ENCODE measurements around the gene FOXO1.

The FOXO1 gene

GRCh38 chr13:40572961-40573360, 93.5 kb downstream of the FOXO1 start:
- no peak for DNase-seq

- no peak for DNase-seq
Measured at GRCh38 chr13:40571338-40571963, 95.0 kb downstream of the FOXO1 start.

- DNase-seq, result no peak
Measured at GRCh38 chr13:40570930-40571329, 95.5 kb downstream of the FOXO1 start.

- DNase-seq, result no peak
Measured at GRCh38 chr13:40569024-40569350, 97.5 kb downstream of the FOXO1 start.

- no peak for DNase-seq
Measured at GRCh38 chr13:40568246-40569023, 98.0 kb downstream of the FOXO1 start.

GRCh38 chr13:40566811-40567210, 99.6 kb downstream of the FOXO1 start:
- DNase-seq, result no peak

- DNase-seq, result no peak
Measured at GRCh38 chr13:40565282-40566148, 100.9 kb downstream of the FOXO1 start.

GRCh38 chr13:40564342-40565001, 102.0 kb downstream of the FOXO1 start:
- DNase-seq, result no peak

- no peak for DNase-seq
Measured at GRCh38 chr13:40563350-40564125, 102.9 kb downstream of the FOXO1 start.

GRCh38 chr13:40562975-40563349, 103.5 kb downstream of the FOXO1 start:
- DNase-seq, result no peak

- no peak for DNase-seq
Measured at GRCh38 chr13:40559915-40560314, 106.5 kb downstream of the FOXO1 start.

- DNase-seq, result no peak
Measured at GRCh38 chr13:40558656-40559055, 107.8 kb downstream of the FOXO1 start.

- DNase-seq, result no peak
Measured at GRCh38 chr13:40556453-40556852, 110.0 kb downstream of the FOXO1 start.

- DNase-seq, result no peak
Measured at GRCh38 chr13:40553356-40553755, 113.1 kb downstream of the FOXO1 start.

- no peak for DNase-seq
Measured at GRCh38 chr13:40552895-40553294, 113.5 kb downstream of the FOXO1 start.

- no peak for DNase-seq
Measured at GRCh38 chr13:40550130-40550529, 116.3 kb downstream of the FOXO1 start.

GRCh38 chr13:40549500-40550094, 116.8 kb downstream of the FOXO1 start:
- no peak for DNase-seq

- DNase-seq, result no peak
Measured at GRCh38 chr13:40547591-40548315, 118.7 kb downstream of the FOXO1 start.

GRCh38 chr13:40546047-40546446, 120.4 kb downstream of the FOXO1 start:
- no peak for DNase-seq

- DNase-seq, result no peak
Measured at GRCh38 chr13:40540328-40541044, 126.0 kb downstream of the FOXO1 start.

All from NCI-H748 treated with DMSO at 0.1 percent for 48 hours (cell line).